ES-I3 (cell line): Measurements from ENCODE around the gene RET.

Experiments
- H3K36me3 ChIP-seq: 2 replicates; pipeline ENCODE4 v1.6.1; 2013; ENCODE audit warnings: mild to moderate bottlenecking, low read length, control low read depth, moderate library complexity; ENCODE audit not compliant: insufficient read depth
- H3K4me1 ChIP-seq: 2 replicates; pipeline ENCODE4 v1.6.1; 2013; ENCODE audit warnings: mild to moderate bottlenecking, control low read depth, low read length; ENCODE audit not compliant: insufficient read depth
- H3K9ac ChIP-seq: 2 replicates; pipeline ENCODE4 v1.6.1; 2013; ENCODE audit warnings: low read depth, mild to moderate bottlenecking, low read length, moderate library complexity
- H3K9me3 ChIP-seq: 2 replicates; pipeline ENCODE4 v1.6.1; 2013; ENCODE audit warnings: mild to moderate bottlenecking, low read length, moderate library complexity; ENCODE audit not compliant: control insufficient read depth, insufficient read depth

RET gene

DNA sequence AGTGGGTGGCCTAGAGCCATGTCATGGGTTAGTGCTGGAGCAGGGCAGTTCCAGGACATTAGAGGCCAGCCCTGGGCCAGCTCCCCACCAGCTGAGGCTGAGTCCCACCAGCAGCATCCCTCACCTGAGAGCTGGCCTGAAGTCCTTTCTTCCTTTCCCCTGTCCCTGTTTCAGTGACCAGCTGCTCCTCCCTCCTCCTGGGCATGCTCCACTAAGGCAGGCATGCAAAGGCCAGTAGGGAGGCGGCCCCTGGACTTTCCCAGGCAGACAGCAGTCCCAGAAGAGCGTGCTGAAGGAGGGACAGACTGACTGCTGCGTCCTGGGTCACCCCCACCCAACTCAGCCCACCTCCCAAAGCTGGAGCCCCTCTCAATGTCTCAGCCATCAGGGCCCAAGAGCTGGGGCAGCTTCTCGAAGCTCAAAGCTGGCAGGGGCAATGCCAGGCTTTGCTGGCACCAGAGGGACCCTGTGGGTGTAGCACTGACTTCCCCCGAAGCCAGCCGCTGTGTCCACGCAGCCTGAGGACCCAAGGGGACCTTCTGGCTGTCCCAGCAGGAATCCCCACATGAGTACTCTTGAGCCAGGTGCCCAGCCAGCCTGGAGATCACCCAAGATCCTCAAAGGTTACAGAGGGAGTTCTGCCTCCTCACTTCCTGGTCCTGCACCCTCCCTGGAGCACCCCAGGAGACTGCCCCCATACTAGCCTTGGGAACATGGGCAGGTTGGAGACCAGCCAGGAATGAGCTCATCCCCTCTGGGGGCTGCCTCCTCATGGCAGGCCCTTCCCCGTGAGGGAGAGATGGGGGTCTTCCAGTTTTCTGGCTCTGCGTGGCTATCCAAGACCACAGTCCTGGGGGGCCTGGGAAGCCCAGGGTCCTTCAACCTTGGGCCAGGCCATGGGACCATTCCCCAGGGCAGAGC, 35.2 kb upstream of the RET start:
- Histone ChIP-seq H3K4me1 (peaks cover 11% of the 10 kb centered on the region; the same call in 1 of the 2 replicates), H3K9ac (no peak overlapping the region), H3K36me3 (no peaks in the 10 kb centered on the region), H3K9me3 (no peaks in the 10 kb centered on the region)

DNA sequence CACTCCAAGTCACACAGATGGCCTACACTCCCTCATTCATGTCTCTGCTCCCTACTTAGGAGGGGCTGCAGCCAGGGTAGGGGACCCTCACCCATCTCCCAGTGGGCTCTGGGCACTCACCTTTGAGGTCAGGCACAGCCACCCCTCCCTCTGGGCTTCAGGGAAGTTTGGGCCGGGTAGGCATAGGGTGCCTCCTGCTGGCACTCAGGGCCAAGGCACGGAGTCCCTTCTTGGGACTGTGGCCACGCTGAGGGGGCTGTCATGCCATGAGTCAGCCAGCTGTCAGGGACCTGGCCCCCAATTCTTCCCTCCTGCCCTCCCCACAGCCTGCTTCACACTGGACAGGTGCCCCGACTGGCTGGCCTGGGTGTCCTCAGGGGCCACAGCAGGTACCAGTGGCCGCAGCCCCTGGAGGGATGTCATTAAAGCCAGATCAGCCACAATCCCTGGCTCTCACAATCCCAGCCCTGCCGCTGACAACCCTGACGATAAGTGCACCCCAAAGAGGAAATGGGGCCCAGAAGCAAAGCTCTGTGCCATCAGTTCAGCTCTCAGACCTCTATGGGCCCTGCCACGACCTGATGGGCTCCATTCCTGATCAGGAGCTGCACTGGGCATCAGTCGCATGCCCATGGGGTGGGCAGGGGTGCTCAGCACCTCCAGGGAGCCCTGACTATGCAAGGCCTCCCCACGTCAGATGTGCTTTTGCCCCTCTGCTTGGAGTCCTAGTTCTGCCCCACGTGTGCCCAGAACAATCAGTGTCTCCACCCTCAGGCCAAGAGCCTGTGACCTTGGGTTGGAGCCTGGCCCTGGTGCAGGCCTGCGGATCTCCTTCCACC, 34.1 kb upstream of the RET start:
- Histone ChIP-seq H3K36me3 (no peaks in the 10 kb centered on the region), H3K9me3 (no peaks in the 10 kb centered on the region), H3K4me1 (peaks cover 11% of the 10 kb centered on the region; the same call in 1 of the 2 replicates), H3K9ac (no peak overlapping the region)

DNA sequence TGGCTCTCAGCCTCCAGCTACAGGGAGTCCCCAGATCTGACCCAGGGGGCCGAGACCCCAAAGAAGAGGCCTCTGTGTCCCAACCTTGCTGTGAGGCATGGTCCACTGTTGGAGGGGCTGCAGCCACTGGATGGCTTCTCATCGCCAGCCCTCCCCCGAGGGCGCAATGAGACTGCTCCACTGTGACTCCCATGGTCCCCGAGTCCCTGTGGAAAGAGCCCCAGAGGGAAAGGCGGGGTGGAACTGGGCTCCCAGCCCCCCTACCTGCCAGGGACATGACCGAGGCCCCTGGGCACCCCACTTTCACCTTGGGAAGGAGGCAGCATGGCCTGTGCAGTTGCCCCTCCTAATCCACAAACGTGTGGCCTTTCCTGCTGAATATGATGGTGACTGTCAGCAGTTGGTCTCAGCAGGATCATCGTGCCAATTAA, 33.5 kb upstream of the RET start:
- no peaks in the 10 kb centered on the region for H3K36me3 ChIP-seq
- H3K9me3 ChIP-seq: no peaks in the 10 kb centered on the region
- peaks cover 11% of the 10 kb centered on the region; the same call in 1 of the 2 replicates for H3K4me1 ChIP-seq
- no peak overlapping the region for H3K9ac ChIP-seq

DNA sequence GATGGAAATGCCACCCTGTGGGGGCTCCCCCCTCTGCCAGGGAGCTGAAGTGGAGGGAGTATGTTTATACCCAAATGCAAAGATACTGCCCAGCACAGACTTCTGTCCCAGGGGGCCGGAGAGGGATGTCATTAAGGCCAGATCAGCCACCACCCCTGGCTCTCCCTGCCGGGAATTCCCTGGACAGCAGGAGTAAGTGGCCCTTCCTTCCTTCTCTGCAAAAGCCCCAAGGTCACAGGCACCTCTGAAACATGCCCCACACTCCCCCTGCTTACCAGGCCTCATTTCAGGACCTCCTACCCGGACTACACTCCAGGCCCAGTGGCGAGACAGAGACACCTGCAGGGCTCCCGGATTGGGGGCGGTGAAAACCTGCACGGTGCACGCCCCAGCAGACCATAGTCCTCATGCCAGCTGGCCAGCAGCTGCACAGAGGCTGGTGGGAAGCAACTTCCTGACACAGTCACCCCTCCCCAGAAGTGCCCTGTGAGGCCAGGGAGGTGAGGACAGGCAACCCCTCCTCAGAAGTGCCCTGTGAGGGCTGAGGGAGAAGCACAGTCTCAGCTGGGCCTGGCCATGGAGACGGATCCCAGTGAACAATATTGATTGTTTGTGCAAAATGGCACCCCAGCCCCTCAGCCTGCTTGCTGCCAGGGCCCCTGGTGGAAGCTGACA, 33.0 kb upstream of the RET start:
- Histone ChIP-seq H3K4me1 (peaks cover 11% of the 10 kb centered on the region; the same call in 1 of the 2 replicates), H3K36me3 (no peaks in the 10 kb centered on the region), H3K9me3 (no peaks in the 10 kb centered on the region), H3K9ac (no peak overlapping the region)

DNA sequence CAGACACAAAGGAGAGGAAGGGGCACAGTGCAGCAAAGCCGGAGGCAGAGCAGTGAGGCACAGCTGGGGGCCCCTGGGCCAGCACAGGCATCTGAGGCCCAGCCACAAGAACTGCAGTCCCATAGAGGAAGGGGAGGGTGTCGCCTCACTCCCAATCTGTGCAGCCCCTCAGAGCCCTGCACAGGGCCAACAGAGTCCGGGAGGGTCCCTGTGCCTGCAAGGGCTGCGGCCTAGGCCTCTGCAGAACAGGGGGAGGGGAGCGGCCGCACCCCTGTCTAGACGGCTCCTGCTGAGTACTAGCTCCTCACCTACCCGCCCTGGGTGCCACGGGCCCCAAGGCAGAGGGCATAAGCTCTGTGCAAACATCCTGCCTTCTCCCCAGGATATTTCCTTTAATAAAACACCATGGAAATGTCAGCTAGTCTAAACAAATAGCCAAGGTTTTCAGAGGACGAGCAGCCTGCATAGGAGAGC, 32.4 kb upstream of the RET start:
- Histone ChIP-seq H3K36me3 (no peaks in the 10 kb centered on the region), H3K9ac (no peak overlapping the region), H3K4me1 (peaks cover 11% of the 10 kb centered on the region; the same call in 1 of the 2 replicates), H3K9me3 (no peaks in the 10 kb centered on the region)

DNA sequence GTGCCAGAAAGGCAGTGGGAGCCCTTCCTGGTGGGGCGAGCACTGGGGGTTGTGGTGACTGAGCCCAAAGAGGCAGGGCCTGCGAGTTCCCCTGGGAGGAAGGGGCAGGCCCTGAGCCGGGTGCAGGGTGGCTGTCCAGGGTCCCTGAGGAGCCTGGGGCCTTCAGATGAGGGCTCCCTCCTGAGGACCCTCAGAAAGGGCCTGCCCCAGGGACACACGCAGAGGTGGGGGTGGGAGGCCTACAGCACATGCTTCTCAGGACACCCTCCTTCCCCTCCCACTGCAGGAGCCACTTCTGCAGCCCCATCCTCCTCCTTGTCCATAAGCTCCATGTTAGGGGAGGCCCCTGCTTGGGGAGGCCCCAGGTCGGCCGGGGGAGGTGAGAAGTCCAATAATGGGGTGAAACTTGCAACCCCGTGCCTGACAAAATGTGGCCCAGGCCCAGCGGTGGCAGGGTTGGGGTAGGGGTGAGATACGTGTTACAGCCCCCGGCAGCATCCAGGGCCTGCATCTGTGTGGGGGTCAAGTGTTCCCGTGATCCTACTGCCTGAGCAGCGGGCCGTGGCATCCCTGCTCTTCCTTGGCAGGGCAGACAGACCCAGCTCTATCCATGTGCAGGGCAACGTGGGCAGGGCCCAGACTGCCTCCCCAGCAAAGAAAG, 31.8 kb upstream of the RET start:
- Histone ChIP-seq H3K4me1 (peaks cover 11% of the 10 kb centered on the region; the same call in 1 of the 2 replicates), H3K36me3 (no peaks in the 10 kb centered on the region), H3K9me3 (no peaks in the 10 kb centered on the region), H3K9ac (no peak overlapping the region)

DNA sequence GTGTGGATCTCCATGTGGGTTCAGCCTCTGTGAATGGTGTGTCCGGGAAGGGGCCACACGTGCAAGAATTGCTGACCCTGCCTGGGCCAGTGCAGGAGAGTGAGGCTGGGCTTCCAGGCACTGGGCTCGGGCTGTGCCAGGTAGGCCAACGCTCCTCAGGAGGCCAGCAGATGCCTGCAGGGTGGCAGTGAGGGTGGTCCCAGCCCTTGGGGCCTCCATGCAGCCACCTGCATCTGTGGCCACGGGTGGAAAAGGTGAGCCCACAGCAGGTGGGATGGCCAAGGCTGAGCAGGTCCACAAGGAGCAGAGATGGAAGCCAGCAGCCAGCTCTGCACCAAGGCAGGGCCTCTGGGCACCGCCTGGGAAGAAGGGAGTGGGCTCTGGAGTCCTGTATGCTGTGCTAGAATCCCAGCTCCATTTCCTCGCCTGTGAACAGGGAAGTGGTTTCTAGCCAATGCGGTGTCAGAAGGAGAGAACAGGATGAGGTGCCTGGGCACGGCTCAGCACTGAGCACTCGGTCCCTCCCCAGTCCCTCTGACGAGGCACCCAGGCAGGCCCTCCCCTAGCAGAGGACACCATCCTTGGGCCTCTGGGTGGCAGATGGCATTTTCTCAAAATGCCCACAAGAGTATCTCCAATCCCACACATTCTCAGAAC, 31.1 kb upstream of the RET start:
- Histone ChIP-seq H3K36me3 (no peaks in the 10 kb centered on the region), H3K4me1 (peaks cover 11% of the 10 kb centered on the region; the same call in 1 of the 2 replicates), H3K9me3 (no peaks in the 10 kb centered on the region), H3K9ac (no peak overlapping the region)

DNA sequence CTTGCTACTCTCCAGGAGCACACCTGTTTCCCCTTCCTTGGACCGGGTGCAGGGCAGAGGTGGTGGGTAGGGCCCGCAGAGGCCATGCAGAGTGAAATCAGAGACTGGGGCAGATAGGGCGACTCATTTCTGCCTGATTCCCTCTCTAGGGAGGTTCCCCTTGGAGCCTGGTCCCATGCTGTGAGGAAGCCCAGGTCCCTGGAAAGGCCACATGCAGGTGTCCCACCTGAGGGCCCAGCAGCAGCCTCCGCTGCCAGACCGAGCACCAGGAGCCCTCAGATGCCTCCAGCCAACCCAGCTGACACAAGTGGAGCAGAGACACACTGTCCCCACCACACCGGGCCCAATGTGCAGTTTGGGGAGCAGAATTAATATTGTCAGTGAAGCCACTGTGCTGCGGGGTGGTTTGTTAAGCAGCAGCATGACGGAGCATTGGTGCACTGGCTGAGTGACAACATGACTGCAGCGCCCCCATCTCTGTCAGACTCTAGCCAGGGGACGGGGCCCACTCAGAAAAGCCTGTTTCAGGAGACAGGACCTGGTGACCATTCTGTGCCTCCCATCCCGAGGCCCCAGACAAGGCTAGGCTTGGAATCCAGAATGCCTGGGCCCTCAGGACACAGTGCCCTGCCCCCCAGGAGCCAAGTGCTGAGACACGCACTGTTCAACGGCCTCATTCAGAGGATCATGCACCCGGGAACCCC, 30.4 kb upstream of the RET start:
- H3K9ac ChIP-seq: no peak overlapping the region
- no peaks in the 10 kb centered on the region for H3K9me3 ChIP-seq
- peaks cover 11% of the 10 kb centered on the region; the same call in 1 of the 2 replicates for H3K4me1 ChIP-seq
- H3K36me3 ChIP-seq: no peaks in the 10 kb centered on the region

DNA sequence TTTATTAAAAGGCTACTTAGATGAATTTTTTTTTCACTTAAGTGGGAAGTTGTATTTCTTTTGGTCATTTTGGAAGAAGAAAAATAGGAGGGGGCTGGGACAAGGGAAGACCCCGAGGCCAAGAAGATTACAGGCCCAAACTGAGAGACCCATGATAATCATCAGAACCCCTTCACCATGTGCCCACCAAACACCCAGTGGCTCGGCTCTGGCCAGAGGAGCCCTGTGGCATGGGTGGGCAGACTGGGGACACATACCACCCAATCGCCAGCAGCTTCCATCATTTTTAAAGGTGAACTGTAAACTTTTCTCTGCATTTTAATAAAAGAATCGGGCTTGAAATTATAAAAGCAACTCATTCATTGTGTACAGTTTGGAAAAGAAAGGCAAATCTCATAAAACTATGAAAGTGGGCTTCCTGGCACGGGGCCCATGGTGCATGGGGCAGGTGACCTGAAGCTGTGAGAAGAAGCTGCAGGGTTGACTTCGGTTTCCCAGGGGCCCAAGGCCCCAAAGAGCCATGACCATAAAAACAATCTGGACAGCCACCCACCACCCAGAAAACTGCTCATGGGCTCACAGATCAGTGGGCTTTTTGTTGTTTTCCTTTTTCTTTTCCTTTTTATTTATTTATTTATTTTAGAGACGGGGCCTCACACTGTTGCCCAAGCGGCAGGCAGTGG, 29.4 kb upstream of the RET start:
- Histone ChIP-seq H3K36me3 (no peaks in the 10 kb centered on the region), H3K4me1 (peaks cover 11% of the 10 kb centered on the region; the same call in 1 of the 2 replicates), H3K9me3 (no peaks in the 10 kb centered on the region), H3K9ac (no peak overlapping the region)

DNA sequence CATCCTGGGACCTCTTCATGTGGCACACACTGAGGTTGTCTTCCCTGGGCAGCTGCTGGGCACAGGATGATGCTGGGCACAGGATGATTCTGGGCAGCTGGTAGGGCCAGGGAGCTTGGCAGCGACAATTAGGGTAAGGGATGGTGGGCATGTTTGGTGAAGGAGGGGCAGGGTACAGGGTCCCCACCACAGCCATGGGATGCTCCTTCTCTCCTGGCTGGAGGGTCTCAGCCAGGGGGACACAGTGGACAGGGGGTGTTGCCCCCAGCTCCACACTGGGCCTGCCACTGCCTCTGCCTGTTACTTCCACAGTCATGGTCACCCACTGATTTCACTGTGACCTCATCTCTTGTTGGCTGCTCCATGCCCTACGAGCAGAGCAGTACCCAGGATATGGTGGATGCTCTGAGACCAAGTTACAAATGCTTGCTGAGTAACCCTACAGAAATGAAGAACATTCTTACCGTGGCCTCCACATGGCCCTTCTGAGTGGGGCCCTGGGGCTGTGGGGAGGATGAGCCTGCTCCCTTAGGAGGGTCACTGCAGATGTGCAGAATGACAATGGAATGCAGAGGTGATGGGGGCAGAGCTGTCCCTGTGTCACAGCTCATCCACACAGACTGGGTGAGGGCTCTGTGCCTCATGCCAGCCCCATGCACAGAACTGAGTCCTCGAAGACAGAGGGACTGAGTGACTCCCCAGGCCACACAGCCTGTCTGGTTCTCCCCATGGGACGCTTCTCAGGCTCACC, 28.4 kb upstream of the RET start:
- Histone ChIP-seq H3K9ac (no peak overlapping the region), H3K9me3 (no peaks in the 10 kb centered on the region), H3K36me3 (no peaks in the 10 kb centered on the region), H3K4me1 (peaks cover 11% of the 10 kb centered on the region; the same call in 1 of the 2 replicates)

DNA sequence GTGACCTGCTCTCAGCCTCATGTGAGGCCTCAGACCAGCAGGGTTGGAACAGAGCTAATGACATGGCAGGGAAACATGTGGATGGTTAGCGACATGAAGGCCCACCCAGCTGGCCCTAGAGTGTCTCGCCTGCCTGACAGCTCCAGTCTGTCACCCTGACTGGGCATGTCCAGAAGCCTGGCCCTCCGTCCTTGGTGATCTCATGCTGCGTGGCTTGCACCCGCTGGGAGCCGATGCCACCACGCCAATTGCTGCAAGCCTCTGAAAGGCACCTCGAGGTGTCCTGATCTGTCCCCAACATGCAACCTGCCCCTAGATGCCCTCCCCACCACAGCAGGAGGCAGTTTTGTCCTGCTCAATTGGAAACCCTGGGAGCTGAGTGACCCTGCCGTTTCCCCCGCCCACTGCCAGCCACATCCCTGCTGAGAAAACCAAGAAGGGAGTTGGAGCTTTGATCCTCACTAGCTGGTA, 27.8 kb upstream of the RET start:
- H3K4me1 ChIP-seq: peaks cover 7% of the 10 kb centered on the region; the same call in 1 of the 2 replicates
- no peaks in the 10 kb centered on the region for H3K36me3 ChIP-seq
- no peaks in the 10 kb centered on the region for H3K9me3 ChIP-seq
- no peak overlapping the region for H3K9ac ChIP-seq

DNA sequence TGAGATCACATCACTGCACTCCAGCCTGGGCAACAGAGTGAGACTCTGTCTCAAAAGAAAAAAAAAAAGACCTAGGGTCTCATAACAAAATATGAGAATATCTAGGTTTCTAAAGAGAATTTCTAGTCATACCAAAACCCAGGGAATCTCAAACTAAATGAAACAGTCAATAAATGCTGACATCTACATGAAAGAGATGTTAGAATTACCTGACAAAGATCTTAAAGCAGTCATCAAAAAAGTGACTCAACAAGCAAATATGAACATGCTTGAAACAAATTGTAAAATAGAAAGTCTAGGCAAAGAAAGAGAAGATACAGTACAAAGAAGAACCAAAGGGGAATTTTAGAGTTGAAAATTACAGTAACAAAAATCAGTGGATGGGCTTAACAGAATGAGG, 26.9 kb upstream of the RET start:
- H3K9ac ChIP-seq: no peak overlapping the region
- no peaks in the 10 kb centered on the region for H3K36me3 ChIP-seq
- H3K4me1 ChIP-seq: no peaks in the 10 kb centered on the region

More for the DNA sequence above, 26.9 kb upstream of the RET start:
- no peaks in the 10 kb centered on the region for H3K9me3 ChIP-seq
